Activated T-cell treated with anti-CD3 and anti-CD28 coated beads for 1 hour (primary cell): Measurements from ENCODE around the gene R3HDM2.
"Not testable (repeated sequence)": the region's sequence is repeated elsewhere in the genome, so short reads cannot be mapped to it uniquely, and the experiment has no call there.

Experiments
- DNase-seq: peaks from one replicate; pipeline ENCODE4 v3.0.0-alpha.2; 2020; ENCODE audit warnings: low read depth

The R3HDM2 gene

DNA sequence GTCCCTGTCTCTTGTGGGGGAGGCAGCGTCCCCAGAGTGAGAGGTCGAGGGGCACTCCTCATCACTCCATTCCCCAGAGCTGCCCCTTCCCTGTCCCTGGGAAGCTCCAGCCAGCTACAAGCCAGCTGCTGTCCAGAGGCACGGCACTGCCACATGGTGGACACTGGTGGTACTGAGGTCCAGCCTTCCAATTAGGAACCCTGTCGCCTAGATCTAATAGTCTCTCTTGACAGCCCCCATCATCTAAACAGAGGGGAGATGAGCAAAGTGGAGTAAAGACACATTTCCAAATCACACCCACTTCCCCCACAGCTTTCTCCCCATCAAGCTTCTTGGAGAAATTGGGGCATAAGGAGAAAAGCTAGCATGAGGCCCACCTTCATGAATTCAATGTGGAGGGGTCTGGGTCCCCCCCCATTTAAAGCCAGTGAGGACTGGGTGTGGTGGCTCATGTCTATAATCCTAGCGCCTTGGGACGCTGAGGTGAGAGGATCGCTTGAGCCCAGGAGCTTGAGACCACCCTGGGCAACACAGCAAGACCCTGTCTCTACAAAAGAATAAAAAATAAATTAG, 22.2 kb upstream of the R3HDM2 start:
- DNase-seq = no peak

DNA sequence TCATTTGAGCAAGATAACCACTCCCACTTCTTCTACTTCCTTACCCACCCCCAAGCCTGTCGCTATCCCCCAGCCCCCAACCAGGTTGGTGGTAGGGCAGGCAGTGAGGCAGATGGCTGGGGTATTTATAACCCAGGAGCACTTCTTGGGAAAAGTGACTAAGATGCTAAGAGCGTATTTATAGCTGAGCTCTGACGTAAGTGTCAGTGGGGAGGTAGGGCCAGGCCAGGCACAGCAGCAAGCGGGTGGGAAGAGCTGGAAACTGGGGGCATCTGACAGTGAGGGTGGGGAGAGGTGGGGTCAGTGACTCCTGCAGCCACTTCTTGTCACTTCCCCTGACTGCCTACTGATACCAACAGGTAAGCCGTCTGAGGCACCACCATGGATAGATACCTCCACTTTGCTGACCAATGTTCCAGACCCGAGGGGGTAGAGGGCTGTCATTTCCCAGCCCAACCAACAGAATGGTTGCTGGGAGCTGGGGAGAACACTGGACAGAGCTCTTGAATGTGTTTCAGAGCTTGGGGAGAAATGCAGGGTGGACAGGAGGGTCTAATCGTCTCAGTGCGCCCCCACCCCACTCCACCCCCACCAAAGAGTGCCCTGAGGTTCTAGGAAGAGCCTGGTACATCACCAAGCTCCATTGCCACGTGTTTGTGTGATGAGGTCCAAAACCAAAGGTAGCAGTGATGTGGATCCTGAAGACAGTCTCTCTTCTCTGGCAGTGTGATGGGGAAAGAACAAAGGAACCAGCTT, 21.5 kb upstream of the R3HDM2 start:
- no peak for DNase-seq

DNA sequence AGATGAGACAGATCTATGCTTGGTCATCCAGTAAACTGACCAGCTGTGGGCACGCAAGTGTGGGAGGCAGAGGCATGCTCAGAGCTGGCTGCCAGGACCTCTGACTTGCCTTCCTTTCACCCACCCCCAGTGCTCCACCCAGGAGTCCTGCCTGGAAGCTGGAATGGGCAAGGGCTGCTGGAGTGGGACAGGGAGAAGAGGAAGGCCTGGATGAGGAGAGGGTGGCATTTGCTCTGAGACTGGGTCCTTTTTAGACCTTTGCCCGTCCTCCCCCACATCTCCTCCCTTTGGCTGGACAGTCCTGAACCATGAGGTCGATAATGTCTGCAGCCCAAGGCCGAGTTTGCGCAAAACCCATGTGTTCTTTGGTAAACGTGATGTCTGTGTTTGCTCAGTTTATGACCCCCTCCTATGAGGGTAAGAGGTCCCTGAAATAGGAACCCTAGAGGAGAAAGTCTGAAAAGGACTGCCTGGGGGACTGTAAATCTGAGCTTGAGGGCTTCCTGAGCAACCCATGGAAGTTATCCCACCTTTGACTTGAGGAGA, 20.5 kb upstream of the R3HDM2 start:
- no peak for DNase-seq

DNA sequence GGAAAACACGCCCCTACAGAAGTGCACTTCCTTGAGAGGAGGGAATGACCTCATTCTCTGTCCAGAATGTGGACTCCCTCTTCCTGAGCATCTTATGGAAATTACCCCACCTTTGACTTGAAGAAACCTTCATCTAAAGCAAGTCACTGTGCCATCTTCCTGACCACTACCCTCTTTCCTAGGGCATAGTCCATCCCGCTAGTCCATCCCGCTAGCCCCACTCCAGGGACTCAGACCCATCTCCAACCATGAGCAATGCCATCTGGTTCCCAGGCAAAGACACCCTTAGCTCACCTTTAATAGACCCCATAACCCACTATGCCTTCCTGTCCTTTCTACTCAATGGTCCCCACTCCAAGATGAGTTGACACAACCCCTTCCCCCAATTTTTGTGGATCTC, 19.2 kb upstream of the R3HDM2 start:
- DNase-seq = no peak

DNA sequence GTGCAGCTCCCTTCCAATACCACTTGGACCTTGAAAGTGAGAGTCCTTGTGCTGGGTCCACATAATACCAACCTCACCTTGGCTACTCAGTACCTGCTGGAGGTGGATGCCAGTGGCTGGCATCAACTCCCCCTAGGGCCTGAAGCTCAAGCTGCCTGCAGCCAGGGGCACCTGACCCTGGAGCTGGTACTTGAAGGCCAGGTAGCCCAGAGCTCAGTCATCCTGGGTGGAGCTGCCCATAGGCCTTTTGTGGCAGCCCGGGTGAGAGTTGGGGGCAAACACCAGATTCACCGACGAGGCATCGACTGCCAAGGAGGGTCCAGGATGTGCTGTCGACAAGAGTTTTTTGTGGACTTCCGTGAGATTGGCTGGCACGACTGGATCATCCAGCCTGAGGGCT, 18.5 kb upstream of the R3HDM2 start:
- no peak for DNase-seq

DNA sequence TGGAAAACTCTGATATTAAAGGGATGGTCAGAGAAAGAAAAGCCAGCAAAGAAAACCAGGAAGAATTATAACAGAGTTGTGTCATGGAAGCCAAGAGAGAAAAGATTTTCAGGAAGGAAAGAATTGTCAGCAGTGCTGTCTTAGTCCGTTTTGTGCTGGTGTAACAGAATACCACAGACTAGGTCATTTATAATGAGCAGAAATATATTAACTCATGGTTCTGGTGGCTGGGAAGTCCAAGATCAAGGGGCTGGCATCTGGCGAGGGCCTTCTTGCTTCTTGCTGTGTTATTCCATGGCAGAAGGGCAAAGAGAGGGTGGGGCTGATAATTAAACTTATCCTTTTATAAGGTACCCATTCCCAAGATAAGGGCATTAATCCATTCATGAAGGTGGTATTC, 17.8 kb upstream of the R3HDM2 start:
- DNase-seq = no peak

DNA sequence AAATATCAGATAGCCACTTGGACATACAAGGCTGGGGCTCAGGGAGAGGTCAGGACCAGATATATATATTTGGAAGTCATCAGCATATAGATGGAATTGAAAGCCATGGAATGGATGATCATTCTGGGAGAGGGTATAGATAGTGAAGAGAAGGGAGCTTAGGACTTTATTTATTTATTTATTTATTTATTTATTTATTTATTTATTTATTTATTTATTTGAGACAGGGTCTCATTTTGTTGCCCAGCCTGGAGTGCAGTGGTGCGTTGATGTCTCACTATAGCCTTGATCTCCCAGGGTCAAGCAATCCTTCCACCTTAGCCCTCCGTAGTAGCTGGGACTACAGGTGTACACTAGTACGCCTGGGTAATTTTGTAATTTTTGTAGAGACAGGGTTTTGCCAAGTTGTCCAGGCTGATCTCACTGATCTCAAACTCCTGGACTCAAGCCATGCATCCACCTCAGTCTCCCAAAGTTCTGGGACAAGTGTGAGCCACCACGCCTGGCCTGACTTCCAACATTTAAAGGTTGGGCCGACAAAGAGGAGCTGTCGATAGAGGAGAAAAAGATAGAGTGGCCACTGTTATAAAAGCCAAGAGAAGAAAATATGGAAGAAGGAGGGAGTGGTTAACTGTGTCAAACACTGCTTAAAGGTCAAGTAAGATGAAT, 15.6 kb upstream of the R3HDM2 start:
- no peak for DNase-seq

DNA sequence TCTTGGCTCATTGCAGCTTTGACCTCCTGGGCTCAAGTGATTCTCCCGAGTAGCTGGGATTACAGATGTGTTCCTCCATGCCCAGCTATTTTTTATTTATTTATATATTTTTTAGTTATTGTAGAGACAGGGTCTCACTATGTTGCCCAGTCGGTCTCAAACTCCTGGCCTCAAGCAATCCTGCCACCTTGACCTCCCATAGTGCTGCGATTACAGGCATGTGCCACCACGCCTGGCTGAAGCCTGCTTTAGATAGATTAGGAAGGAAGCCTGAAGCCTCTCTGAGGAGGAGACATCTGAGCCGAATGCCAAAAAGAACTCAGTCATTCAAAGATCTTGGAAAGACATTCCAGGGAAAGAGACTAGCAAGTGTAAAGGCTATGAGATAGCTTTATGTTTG, 13.9 kb upstream of the R3HDM2 start:
- no peak for DNase-seq

DNA sequence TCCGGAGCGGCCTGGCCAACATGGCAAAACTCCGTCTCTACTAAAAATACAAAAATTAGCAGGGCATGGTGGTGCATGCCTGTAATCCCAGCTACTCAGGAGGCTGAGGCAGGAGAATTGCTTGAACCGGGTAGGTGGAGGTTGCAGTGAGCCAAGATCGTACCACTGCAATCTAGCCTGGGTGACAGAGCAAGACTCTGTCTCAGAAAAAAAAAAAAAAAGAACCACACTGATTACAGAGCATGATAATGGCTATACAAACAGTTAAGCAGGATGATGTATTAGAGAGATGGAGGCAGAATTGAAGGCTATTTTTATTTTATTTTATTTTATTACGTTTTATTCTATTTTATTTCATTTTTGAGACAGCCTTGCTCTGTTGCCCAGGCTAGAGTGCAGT, 13.5 kb upstream of the R3HDM2 start:
- not testable (repeated sequence) for DNase-seq

DNA sequence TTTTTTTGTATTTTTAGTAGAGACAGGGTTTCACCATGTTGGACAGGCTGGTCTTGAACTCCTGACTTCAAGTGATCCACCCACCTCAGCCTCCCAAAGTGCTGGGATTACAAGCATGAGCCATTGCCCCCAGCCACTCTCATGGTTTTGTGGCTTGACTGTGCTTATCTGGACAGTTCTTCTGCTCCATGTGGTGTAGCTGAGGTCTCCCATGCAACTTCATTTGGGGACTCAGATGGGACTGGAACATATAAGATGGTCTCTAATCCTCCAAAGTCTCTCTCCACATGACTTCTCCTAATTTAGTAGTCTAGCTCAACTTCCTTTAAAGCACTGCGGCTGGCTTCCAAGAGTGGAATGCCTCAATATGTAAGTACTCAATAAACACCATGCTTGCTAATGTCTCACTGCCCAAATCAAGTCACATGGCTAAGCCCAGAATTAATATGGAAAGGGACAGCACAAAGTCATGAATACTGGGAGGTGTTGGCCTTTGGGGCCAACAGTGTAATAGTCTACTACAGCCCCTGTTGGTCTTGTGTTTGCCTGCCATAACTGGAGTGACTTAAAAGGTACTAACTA, 11.1 kb upstream of the R3HDM2 start:
- DNase-seq = no peak

DNA sequence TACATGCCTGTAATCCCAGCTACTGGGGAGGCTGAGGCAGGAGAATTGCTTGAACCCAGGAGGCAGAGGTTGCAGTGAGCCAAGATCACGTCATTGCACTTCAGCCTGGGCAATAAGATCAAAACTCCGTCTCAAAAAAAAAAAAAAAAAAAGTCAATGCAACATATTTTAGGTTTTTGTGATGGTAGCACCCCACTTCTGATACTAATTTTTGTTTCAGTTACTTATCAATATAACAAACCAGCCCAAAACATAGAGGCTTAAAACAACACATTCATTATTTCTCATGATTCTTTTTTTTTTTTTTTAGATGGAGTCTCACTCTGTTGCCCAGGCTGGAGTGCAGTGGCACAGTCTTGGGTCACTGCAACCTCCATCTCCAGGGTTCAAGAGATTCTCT, 10.6 kb upstream of the R3HDM2 start:
- DNase-seq = not testable (repeated sequence)

DNA sequence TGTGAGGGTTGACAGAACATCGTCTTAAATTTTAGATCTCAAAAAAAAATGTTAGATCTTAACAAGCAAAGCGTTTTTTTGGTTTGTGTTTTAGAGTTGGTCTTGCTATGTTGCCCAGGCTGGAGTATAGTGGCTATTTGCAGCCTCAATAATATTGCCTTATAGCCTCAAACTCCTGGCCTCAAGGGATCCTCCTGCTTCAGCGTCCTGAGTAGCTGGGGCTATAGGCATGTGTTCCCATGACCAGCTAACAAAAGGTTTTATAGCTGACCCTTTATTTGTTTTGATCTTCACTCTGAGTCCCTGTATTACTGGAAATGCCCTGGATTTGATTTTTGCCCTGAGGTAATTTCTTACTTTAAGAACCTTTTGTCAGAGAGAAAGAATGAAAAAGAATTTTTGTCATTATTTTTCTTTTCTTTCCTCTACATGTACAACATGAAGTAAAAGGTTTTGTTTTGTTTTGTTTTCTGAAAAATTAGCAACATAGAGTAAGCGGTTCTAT, 9.0 kb upstream of the R3HDM2 start:
- no peak for DNase-seq

DNA sequence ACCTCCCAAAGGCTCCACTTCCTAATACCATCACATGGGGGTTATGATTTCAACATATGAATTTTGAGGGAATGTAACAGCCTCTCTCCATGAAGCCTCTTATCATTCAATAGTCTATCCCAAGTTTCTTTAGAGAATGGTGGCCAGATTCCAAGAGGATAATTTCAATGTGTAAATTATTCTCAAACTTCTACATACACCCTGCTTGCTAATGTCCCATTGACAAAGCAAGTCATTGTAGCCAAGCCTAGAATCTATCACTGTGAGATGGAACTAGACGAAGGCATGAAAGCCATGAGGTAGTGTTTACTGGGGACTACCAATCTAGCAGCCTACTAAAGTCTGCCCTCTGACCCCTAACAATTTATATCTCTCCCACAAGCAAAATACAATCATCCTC, 7.6 kb upstream of the R3HDM2 start:
- DNase-seq = no peak

DNA sequence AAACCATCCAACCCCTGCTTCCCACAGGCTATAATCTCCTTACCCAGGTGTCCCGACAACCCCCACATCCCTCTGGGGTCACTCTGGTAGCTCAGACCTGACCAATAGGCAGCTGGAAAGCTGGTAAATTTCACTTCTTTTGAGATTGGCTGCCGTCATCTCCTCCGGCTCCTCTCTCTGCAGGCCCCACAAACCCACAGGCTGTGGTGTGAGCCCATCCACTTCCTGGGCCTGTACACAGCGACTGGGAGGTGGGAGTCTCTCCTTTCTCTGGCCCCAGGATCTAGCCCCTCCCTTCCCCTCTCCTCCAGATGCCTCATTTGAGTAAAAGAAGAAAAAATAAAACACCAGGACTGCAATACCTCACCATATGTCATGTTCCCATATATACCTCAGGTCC, 4.5 kb upstream of the R3HDM2 start:
- no peak for DNase-seq

DNA sequence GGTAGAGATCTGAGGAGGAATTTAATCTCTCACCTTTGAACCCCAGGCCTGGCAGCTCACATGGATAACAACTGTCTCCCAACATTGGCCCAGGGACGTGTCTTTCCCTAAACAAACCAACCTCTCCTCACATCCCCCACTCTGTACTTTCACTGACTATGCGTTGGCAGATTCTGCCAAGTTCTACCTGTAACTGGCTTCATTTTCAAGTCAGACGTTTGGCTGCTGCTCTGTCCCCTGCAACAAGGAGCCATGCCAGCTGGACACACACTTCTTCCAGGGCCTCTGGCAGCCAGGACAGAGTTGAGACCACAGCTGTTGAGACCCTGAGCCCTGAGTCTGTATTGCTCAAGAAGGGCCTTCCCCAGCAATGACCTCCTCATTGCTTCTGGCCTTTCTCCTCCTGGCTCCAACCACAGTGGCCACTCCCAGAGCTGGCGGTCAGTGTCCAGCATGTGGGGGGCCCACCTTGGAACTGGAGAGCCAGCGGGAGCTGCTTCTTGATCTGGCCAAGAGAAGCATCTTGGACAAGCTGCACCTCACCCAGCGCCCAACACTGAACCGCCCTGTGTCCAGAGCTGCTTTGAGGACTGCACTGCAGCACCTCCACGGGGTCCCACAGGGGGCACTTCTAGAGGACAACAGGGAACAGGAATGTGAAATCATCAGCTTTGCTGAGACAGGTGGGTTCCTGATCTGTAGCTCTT, 3.8 kb upstream of the R3HDM2 start, which contains the start of gene INHBC:
Gene INHBC, plus strand, starts transcription at position 268 of the 707 bp plus-strand sequence. Its CDS starts 103 bp downstream, at position 371.
- DNase-seq = no peak

DNA sequence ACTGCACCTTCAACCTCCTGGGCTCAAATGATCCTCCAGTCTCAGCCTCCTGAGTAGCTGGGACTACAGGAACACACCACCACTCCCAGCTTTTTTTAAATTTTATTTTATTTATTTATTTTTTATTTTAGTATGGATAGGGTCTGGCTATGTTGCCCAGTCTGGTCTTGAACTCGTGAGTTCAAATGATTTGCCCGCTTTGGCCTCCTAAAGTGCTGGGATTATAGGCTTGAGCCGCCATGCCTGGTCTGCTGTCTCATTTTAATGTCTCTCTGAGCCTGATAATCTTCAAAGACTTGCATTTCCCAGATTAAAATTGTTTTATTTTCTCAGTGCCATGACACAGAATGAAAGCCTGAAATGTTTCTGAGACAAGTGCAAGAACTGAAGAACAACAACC, 2.5 kb upstream of the R3HDM2 start:
- no peak for DNase-seq

DNA sequence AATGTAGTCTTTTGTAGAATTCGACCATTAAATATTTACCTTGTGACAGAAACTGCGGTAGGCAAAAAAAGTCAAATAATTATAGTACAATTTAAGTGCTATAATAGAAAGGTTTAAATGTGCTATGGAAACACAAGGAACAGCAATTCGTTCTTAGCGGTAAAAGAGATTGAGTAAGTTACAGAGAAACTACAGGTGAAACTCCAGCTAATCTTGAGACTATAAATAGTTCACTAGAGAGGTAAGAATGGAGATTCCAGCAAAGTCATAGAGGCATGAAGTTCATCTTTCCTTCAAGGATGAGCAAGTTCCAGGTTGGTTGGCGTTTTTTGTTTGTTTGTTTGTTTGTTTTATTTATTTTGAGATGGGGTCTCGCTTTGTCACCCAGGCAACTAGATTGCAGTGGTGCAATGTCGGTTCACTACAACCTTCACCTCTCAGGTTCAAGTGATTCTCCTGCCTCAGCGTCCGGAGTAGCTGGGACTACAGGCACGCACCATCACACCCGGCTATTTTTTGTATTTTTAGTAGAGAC, 878 bp upstream of the R3HDM2 start:
- no peak for DNase-seq

DNA sequence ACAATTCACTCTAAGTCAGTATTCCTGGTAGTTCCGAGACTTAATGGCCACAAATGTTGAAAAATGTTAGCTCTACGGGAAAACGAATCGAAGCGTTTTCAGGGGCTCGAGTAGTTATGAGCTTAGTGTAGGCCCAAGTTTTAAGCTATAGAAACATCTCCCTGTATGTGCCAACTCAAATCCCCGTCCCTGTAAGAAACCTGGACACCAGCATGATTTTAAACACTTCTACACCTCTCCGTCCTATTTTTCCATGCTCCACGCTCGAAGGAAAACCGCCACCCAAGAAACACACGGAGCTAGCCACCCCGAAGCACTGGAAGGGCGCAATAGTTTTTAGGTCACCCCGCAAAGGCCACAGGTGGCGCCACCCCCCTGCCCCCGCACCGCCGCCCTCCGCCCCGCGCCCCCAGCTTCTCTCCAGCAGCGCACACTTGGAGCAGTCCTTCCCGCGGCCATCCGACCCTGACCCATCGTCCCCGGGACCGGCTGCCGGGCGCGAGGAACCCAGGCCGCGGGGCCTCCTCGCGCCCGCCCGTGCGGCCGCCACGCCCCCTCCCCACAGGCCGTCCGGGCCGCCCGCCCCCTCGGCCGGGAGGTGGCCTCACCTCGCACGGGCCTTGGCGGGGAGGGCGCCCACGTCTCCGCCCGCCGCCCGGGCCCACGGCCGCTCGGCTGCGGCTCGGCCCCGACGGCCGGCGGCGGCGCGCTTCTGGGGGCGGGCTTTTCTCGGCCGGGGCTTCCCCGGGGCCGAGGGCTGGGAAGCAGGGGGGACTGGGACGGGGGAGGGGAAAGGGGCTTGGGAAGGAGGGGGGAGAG, 522 bp downstream of the R3HDM2 start:
- DNase-seq = peak; percentile 33

DNA sequence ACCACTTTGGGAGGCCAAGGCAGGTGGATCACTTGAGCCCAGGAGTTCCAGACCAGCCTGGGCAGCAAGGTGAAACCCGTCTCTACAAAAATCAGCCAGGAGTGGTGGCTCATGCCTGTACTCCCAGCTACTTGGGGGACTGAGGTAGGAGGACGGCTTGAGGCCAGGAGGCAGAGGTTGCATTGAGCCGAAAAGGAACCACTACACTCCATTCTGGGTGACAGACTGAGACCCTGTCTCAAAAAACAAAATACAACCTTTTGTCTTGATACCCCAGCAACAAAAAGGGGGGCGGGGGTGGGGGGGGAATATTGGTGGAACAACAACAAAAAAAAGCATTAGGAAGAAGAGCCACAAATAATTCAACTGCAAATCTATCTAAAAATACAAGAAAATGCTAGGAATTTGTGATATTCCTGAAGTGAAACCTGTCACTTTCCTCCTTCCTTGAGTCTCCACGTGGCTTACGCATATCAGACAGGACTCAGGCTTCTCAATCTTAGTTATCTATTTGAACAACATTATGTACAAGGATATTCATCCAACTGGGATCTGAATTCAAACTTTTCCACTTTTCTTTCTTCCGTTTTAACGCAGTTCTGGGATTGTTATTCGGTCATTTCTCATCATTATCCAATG, 1.3 kb downstream of the R3HDM2 start:
- DNase-seq = no peak

DNA sequence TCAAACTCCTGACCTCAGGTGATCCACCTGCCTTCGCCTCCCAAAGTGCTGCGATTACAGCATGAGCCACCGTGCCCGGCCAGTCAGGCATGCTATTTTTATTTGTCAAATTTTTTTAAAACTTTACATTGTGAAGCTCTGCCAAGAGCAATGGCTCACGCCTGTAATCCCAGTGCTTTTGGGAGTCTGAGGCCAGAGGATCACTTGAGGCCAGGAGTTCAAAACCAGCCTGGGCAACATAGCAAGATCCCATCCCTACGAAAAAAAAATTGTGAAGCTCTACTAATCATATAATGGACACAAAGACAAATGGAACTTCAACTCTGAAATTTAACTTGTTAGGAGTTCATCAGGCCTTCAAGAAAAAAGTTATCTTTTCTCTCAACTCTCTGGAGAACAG, 1.9 kb downstream of the R3HDM2 start:
- DNase-seq = no peak
